ENCODE measurements around the gene PRDM15.

DNA sequence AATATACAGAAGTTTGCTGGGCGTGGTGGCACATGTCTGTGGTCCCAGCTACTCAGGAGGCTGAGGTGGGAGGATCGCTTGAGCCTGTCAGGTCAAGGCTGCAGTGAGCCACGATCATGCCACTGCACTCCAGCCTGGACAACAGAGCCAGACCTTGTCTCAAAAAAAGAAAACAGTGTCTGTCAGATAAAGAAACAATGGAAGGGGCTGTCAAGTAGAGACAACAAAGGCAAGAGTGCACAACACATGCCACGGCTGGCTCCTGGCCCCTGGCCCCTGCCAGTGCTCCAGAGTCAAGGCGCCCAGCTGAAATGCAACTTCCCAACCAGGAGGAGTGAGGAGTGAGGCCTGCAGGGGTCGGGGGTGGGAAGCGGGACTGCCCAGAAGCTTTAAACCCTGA, 32.6 kb downstream of the PRDM15 start:
- no peak for TF ChIP-seq POLR2AphosphoS5 (IDR thresholded peaks at IDR 0.05)
- TF ChIP-seq POLR2A (IDR thresholded peaks at IDR 0.05) = no peak
- TF ChIP-seq, protein P1, sequence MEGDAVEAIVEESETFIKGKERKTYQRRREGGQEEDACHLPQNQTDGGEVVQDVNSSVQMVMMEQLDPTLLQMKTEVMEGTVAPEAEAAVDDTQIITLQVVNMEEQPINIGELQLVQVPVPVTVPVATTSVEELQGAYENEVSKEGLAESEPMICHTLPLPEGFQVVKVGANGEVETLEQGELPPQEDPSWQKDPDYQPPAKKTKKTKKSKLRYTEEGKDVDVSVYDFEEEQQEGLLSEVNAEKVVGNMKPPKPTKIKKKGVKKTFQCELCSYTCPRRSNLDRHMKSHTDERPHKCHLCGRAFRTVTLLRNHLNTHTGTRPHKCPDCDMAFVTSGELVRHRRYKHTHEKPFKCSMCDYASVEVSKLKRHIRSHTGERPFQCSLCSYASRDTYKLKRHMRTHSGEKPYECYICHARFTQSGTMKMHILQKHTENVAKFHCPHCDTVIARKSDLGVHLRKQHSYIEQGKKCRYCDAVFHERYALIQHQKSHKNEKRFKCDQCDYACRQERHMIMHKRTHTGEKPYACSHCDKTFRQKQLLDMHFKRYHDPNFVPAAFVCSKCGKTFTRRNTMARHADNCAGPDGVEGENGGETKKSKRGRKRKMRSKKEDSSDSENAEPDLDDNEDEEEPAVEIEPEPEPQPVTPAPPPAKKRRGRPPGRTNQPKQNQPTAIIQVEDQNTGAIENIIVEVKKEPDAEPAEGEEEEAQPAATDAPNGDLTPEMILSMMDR (IDR thresholded peaks at IDR 0.05) = no peak
- no peak for TF ChIP-seq EP300 (IDR thresholded peaks at IDR 0.05; ENCODE audit: low read depth)

Data from transverse colon (tissue), 4 donors.